IPS-20b (cell line): ENCODE measurements around the gene TCEA2.

Experiments used
- H3K27ac ChIP-seq: one replicate; pipeline ENCODE4 v1.5.1; 2013; ENCODE audit warnings: low read length
- H3K27me3 ChIP-seq: 2 replicates; pipeline ENCODE4 v1.6.1; 2013; ENCODE audit warnings: mild to moderate bottlenecking, low read length, inconsistent platforms; ENCODE audit not compliant: insufficient read depth
- H3K36me3 ChIP-seq: 2 replicates; pipeline ENCODE4 v1.6.1; 2013; ENCODE audit warnings: low read depth, mild to moderate bottlenecking, inconsistent platforms, low read length, moderate library complexity; ENCODE audit not compliant: insufficient read depth
- H3K4me1 ChIP-seq: 2 replicates; pipeline ENCODE4 v1.6.1; 2013; ENCODE audit warnings: mild to moderate bottlenecking, control low read depth, inconsistent platforms, low read length, moderate library complexity; ENCODE audit not compliant: insufficient read depth
- H3K4me3 ChIP-seq: 2 replicates; pipeline ENCODE4 v1.5.1; 2013; ENCODE audit warnings: mild to moderate bottlenecking, low read length, inconsistent platforms
- H3K9ac ChIP-seq: 2 replicates; pipeline ENCODE4 v1.6.1; 2013; ENCODE audit warnings: low read depth, mild to moderate bottlenecking, inconsistent platforms, low read length, moderate library complexity
- H3K9me3 ChIP-seq: 2 replicates; pipeline ENCODE4 v1.6.1; 2013; ENCODE audit warnings: mild to moderate bottlenecking, low read depth, low read length, inconsistent platforms; ENCODE audit not compliant: insufficient read depth

Gene TCEA2

DNA sequence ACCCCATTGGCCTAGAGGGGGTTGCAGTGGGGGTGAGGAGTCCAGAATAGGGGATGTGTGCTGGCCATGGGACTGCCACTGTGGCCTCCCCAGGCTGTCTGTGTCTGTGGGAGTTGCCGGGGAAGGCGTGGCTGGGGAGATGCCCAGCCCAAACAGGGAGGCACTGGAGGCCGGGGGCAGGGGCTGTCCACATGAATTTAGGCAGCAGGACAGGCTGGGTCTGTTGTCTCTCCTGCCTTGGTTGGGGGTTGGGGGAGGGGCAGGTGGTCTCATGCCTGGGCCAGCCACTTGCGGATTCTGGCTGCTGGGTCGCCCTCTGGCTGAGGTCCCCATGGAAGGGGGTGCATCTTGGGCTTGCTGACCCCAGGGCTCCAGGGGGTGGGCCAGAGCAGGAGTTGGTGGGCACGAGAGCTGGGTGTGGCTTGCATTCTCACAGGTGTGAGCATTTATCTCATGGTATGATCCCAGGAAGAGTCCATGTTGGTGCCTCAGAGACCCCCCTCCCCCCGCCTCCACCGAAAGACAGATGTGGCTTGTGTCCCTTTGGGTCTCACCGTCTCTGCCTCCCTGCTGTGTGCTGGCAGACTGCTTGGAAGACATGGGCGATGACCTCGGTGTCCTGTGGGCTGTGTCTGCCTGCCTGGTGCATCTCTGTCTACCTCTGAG is 17.5 kb upstream of the TCEA2 start:
- Histone ChIP-seq H3K27ac (no peak overlapping the region), H3K27me3 (peaks cover 93% of the 10 kb centered on the region)

DNA sequence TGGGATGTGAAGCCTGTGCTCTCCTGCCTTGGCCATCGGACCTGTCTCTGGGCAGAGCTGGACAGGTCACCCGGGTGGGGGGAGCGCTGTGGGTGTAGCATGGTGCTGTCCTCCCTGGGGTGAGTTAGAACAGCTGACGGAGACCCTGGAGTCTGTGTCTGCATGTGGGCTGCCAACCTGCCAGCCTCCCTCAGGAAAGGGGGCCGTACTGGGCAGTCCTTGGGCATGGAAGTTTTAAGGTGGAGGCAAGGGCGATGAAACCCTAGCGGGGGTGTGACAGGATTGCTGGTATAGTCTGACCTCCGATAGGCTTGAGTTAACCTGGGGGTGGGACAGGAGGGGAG is 16.0 kb upstream of the TCEA2 start:
- Histone ChIP-seq H3K9ac (no peak overlapping the region), H3K9me3 (no peaks in the 10 kb centered on the region), H3K36me3 (no peaks in the 10 kb centered on the region), H3K4me1 (no peaks in the 10 kb centered on the region), H3K4me3 (no peak overlapping the region), H3K27me3 (peaks cover 93% of the 10 kb centered on the region), H3K27ac (no peak overlapping the region)

More for the DNA sequence above, 17.5 kb upstream of the TCEA2 start:
- Histone ChIP-seq H3K4me1 (no peaks in the 10 kb centered on the region), H3K4me3 (no peak overlapping the region), H3K9ac (no peak overlapping the region), H3K9me3 (no peaks in the 10 kb centered on the region), H3K36me3 (no peaks in the 10 kb centered on the region)

DNA sequence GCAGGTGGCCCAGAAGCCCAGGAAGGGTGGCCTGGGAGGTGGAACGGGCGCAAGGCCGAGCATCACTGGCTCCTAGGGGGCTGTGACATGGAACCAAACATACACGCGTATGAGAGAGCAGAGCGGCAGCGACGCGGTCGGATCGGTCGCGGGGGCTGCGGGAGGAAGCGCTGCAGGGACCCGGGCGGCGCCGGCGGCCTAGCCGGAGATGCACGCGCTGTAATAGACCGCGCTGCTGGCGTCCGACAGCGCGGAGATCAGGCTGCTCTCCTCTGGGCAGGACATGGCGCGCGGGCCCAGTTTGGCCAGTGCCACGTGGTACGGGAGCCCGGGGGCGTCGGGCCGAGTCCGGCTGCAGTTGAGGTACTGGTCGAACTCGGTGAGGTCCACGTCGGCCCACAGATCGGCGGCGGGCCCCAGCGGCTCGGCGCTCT is 15.0 kb upstream of the TCEA2 start:
- no peak overlapping the region for H3K9ac ChIP-seq
- no peaks in the 10 kb centered on the region for H3K4me1 ChIP-seq
- no peak overlapping the region for H3K27ac ChIP-seq
- no peaks in the 10 kb centered on the region for H3K36me3 ChIP-seq
- H3K27me3 ChIP-seq, result peaks cover 95% of the 10 kb centered on the region
- peak overlapping the region; percentile 26; the same call in 1 of the 2 replicates for H3K4me3 ChIP-seq
- no peaks in the 10 kb centered on the region for H3K9me3 ChIP-seq

DNA sequence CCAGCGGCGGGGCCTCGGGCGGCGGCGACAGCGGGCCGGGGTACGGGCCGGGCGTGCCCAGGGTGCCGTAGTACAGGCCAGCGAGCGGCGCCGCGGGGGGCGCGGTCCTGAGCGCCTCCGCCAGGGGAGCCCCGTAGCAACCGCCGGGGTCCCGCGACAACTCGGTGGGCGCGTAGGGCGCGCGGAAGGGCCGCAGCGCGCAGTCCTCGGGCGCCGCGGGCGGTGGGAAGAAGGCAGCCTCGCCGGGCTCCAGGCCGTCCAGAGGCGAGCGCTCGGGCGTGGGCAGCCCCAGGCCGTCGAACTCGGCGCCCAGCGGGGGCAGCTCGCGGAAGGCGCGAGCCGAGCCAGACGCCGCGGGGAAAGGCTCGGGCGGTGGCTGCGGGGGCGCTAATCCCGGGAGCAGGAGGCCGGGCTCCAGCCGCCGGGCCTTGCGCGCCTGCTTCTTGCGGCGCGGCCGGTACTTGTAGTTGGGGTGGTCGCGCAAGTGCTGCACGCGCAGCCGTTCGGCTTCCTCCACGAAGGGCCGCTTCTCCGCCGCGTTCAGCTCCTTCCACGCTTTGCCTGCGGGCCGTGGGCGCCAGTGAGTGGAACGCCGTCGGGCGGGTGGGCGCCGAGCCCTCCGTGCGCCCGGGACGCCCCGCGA is 14.5 kb upstream of the TCEA2 start:
- H3K9me3 ChIP-seq, result no peaks in the 10 kb centered on the region
- no peak overlapping the region for H3K9ac ChIP-seq
- H3K4me1 ChIP-seq, result no peaks in the 10 kb centered on the region
- peak overlapping the region; percentile 26; the same call in 1 of the 2 replicates for H3K4me3 ChIP-seq
- no peak overlapping the region for H3K27ac ChIP-seq
- H3K27me3 ChIP-seq, result peaks cover 89% of the 10 kb centered on the region
- H3K36me3 ChIP-seq, result no peaks in the 10 kb centered on the region

DNA sequence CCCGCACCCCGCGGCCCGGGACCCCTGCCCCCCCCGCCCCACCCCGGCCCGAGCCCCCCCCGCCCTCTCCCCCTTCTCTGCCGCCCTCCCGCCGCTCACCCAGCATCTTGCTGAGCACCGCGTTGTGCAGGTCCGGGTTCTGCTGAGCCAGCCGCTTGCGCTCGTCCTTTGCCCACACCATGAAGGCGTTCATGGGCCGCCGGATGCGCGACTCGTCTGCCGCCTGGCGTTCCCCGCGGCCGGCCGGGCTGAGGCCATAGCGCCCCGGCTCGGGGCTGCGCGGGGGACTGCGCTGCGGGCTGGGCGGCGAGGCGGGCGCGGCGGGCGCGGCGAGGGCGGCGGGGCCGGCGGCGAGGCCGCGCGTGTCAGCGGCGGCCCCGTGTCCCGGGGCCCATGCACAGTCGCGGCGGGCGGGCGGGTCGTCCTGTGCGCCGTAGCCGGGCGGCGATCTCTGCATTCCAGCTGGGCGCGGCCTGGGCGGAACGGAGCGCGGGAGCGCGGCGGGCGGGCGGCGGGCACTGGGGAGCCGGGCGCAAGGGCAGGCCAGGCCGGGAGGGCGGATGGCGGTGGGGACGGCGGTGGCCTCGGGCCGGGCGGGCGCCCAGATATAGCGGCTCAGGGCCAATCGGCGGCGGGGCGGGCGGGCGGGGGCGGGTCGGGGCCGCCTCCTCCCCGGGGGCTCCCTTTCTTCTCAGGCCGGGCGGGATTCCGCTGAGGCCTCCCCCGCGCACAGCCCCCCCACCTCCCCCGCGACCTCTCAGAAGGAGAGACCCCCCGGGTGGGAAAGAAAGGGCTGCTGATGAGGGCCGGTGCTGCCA is 13.7 kb upstream of the TCEA2 start, which contains the start of gene SOX18:
TSS of gene SOX18 (minus strand) at position 580 of the 818 bp plus-strand sequence. CDS start at position 457, 123 bp downstream.
- H3K36me3 ChIP-seq, result no peaks in the 10 kb centered on the region
- H3K4me3 ChIP-seq, result no peak within 1 kb of the TSS; the same call in 1 of the 2 replicates
- peaks cover 3% of the 10 kb centered on the region; the same call in 1 of the 2 replicates for H3K4me1 ChIP-seq
- peaks cover 82% of the 10 kb centered on the region for H3K27me3 ChIP-seq
- H3K27ac ChIP-seq, result no peak within 1 kb of the TSS
- no peak within 1 kb of the TSS for H3K9ac ChIP-seq
- no peaks in the 10 kb centered on the region for H3K9me3 ChIP-seq

DNA sequence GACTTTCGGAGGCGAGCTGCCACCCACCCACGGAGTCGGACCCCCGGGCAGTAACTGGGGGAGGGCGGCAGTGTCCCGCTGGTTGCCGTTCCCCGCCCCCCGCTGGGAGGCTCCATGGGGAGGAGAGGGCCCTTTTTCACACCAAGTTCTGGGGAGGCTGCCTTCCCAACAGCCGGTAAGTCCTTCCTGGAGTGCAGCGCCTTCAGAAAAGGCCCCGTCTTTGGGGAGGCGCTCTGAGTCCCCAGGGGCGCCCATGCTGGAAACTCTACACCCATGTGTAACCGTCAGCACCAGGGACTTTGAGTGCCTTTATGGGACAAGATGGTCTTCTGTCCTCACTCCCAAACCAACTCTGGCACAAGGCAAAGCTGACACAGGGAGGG is 13.1 kb upstream of the TCEA2 start:
- Histone ChIP-seq H3K9me3 (no peaks in the 10 kb centered on the region), H3K9ac (no peak overlapping the region), H3K27me3 (peaks cover 76% of the 10 kb centered on the region), H3K36me3 (no peaks in the 10 kb centered on the region), H3K27ac (no peak overlapping the region), H3K4me3 (no peak overlapping the region), H3K4me1 (peaks cover 4% of the 10 kb centered on the region; the same call in 1 of the 2 replicates)

DNA sequence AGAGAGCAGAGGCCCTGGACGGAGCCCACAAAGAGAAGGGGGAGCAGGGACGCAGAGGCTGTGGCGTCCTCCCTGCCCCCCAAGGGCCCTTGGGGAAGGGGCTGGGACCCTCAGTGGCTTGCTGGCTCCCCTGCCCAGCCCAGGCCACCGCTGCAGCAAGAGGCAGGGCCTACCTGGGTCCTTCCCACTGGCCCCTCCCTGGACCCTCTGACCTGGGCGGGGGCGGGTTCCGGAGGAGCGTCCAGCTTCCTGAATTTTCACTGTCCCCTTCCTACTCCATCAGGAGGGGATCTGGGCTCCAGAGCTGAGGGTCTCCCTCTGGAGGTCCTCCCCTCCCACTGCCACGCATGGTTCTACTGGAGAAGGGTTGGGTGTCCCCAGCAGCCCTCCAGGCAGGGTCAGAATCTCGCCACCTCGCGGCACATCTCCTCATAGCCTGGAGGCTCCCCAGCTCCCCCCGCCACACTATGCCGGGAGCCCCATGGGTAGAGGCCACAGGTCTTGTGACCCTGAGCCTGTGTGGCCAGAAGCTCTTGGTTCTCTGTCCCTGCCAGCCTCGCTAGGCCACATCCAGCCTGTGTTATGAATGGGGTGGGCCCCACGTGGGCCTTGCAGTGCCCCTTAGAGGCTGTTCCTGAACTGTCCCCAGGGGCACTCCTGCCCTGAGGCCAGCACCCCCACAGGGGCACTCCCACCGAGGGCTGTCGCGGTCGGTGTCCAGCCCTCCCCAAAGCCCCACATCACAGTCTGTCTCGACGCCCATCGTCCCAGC is 12.6 kb upstream of the TCEA2 start:
- Histone ChIP-seq H3K9me3 (no peaks in the 10 kb centered on the region), H3K9ac (no peak overlapping the region), H3K36me3 (no peaks in the 10 kb centered on the region), H3K27ac (no peak overlapping the region), H3K4me1 (peaks cover 4% of the 10 kb centered on the region; the same call in 1 of the 2 replicates), H3K27me3 (peaks cover 70% of the 10 kb centered on the region), H3K4me3 (no peak overlapping the region)

DNA sequence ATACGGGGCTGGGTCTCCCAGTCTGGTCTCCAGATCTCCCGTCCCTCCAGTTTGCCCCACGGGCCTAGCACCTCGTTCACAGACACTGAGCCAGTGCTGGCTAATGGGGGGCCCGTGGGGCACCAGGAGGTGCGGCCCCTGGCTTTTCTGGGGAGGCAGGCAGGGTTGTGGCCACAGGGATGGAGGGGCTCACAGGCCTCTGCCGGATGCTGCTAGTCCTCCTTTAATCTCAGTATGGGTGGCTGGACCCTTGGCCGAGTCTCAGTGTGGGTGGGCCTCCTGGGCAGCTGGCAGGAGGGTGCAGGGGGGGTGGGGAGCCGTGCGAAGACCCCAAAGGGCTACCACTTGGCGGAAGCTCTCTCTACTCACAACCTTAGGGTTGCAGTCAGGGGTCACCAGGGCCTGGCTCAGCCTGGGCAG is 12.0 kb upstream of the TCEA2 start:
- H3K27me3 ChIP-seq, result peaks cover 64% of the 10 kb centered on the region
- no peak overlapping the region for H3K27ac ChIP-seq
- no peaks in the 10 kb centered on the region for H3K9me3 ChIP-seq
- H3K4me3 ChIP-seq, result no peak overlapping the region
- H3K9ac ChIP-seq, result no peak overlapping the region
- H3K36me3 ChIP-seq, result no peaks in the 10 kb centered on the region
- peaks cover 4% of the 10 kb centered on the region; the same call in 1 of the 2 replicates for H3K4me1 ChIP-seq

DNA sequence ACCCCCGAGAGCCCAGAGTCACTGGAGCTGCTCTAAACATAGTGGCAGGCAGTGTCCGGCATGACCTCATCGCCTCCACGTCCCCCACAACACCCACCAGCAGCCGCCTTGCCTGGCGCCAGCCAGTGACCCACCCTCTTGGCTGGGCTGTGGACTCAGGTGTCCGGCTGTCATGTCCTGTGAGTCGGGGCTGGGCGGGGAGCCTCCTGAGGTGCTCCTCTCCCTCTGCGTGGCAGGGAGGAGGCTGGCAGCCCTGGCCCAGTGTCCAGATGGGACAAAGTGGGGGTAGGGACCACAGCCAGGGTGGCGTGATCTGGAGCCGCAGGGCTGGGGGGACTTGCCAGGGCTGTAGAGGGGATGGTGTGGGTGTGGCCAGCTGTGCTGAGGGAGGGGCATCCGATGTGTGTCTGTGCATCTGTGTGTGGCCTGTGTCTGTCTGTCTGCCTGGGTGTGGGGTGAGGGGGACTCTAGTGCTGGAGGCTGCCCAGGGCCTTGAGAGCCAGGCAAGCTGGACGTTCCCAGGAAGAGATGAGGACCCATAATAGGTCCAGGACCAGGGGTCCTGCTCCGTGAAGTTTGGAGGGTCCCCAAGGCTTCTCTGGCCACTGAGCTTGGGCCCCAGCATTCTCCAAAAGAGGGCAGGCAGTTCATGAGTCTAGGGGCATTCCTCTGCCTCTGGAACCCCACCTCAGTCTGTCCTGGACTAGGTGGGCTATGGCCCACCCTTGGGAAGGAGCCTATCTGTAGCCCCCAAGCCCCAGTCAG is 11.3 kb upstream of the TCEA2 start:
- Histone ChIP-seq H3K9me3 (no peaks in the 10 kb centered on the region), H3K27ac (no peak overlapping the region), H3K9ac (no peak overlapping the region), H3K4me3 (no peak overlapping the region), H3K36me3 (no peaks in the 10 kb centered on the region), H3K4me1 (peaks cover 4% of the 10 kb centered on the region; the same call in 1 of the 2 replicates), H3K27me3 (peaks cover 57% of the 10 kb centered on the region)

DNA sequence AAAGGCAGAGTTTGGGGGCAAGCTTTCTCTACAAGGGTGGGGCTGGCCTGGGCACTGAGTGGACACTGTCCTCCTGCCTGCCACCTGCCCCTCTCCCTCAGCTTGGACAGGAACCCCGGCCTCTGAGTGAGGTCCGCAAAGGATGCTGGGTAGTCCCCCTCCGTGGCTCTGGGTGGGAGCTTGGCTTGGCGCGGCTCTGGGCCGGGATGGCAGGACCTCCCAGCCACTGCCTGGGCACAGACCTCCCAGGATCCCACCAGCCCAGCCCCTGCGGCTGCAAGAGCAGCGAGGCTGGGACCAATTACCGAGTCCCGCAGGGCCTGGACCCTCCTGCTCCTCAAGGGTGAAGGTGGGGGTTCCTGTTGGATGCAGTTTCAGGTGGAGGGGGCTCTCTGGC is 10.7 kb upstream of the TCEA2 start:
- H3K36me3 ChIP-seq, result no peaks in the 10 kb centered on the region
- H3K27ac ChIP-seq, result no peak overlapping the region
- no peaks in the 10 kb centered on the region for H3K9me3 ChIP-seq
- peaks cover 51% of the 10 kb centered on the region for H3K27me3 ChIP-seq
- no peak overlapping the region for H3K9ac ChIP-seq
- H3K4me3 ChIP-seq, result no peak overlapping the region
- H3K4me1 ChIP-seq, result peaks cover 4% of the 10 kb centered on the region; the same call in 1 of the 2 replicates
